PFSK-1 (cell line): ENCODE results near the gene ABCB9.

Experiments
- FOXP2 ChIP-seq: optimal IDR thresholded peaks from 2 replicates; pipeline ENCODE3; 2011; ENCODE audit warnings: borderline replicate concordance, control low read depth, inconsistent platforms; ENCODE audit not compliant: insufficient read depth; ENCODE audit errors: extremely low read length, extremely low read depth
- POLR2AphosphoS5 ChIP-seq: IDR thresholded peaks from 2 replicates; pipeline ENCODE4 v1.6.1; 2012; ENCODE audit warnings: low read depth, mild to moderate bottlenecking, control low read depth, low read length, moderate library complexity
- TAF1 ChIP-seq: IDR thresholded peaks from 2 replicates; pipeline ENCODE4 v1.6.1; 2012; ENCODE audit warnings: low read length, control low read depth, borderline replicate concordance; ENCODE audit not compliant: insufficient read depth
- TF ChIP-seq, protein P1 (sequence below), 2 experiments: IDR thresholded peaks; 2 replicates each; pipeline versions ENCODE4 v1.6.1 to v1.8.0; 2011 to 2012; ENCODE audit warnings: low read depth in 2 of 2, low read length in 2 of 2, control low read depth in 1 of 2, inconsistent platforms in 1 of 2, mild to moderate bottlenecking in 1 of 2, moderate library complexity in 1 of 2; ENCODE audit not compliant: insufficient read depth in 1 of 2

- TF ChIP-seq POLR2AphosphoS5 (no peak), TAF1 (no peak), FOXP2 (no peak)
- TF ChIP-seq, protein P1, sequence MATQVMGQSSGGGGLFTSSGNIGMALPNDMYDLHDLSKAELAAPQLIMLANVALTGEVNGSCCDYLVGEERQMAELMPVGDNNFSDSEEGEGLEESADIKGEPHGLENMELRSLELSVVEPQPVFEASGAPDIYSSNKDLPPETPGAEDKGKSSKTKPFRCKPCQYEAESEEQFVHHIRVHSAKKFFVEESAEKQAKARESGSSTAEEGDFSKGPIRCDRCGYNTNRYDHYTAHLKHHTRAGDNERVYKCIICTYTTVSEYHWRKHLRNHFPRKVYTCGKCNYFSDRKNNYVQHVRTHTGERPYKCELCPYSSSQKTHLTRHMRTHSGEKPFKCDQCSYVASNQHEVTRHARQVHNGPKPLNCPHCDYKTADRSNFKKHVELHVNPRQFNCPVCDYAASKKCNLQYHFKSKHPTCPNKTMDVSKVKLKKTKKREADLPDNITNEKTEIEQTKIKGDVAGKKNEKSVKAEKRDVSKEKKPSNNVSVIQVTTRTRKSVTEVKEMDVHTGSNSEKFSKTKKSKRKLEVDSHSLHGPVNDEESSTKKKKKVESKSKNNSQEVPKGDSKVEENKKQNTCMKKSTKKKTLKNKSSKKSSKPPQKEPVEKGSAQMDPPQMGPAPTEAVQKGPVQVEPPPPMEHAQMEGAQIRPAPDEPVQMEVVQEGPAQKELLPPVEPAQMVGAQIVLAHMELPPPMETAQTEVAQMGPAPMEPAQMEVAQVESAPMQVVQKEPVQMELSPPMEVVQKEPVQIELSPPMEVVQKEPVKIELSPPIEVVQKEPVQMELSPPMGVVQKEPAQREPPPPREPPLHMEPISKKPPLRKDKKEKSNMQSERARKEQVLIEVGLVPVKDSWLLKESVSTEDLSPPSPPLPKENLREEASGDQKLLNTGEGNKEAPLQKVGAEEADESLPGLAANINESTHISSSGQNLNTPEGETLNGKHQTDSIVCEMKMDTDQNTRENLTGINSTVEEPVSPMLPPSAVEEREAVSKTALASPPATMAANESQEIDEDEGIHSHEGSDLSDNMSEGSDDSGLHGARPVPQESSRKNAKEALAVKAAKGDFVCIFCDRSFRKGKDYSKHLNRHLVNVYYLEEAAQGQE (IDR thresholded peaks at IDR 0.05; ENCODE audit: insufficient read depth in 1 of 2, low read depth in 2 of 2, low read length in 2 of 2): no peak
These were observed 62.6 kb downstream of the ABCB9 start for GRCh38 chr12:122903693-122904034.
